Stomach (tissue), 4 donors: ENCODE measurements around the gene RFPL2.
"Not testable (repeated sequence)": the region's sequence is repeated elsewhere in the genome, so short reads cannot be mapped to it uniquely, and the experiment has no call there.

Experiments
- CTCF ChIP-seq, 7 experiments: fragments of 450-650 bp in 4 of 7; fragments of 200-600 bp in 3 of 7; sonication (generic) in 3 of 7; IDR thresholded peaks; one replicate each; pipeline ENCODE4 v1.5.1; 2016 to 2019; ENCODE audit warnings: antibody characterized with exemption in 7 of 7, control low read depth in 2 of 7, mild to moderate bottlenecking in 1 of 7
- EP300 ChIP-seq: sonication (generic); formaldehyde crosslinking; IDR thresholded peaks from one replicate; pipeline ENCODE4 v1.6.1; 2017; ENCODE audit warnings: antibody characterized with exemption
- POLR2A ChIP-seq, 4 donors: fragments of 450-650 bp; IDR thresholded peaks; one replicate each; pipeline ENCODE4 v1.6.1; 2016; ENCODE audit warnings: antibody characterized with exemption in 4 of 4, control low read depth in 2 of 4, mild to moderate bottlenecking in 1 of 4, moderate library complexity in 1 of 4
- POLR2AphosphoS5 ChIP-seq, 3 donors: sonication (generic); formaldehyde crosslinking; IDR thresholded peaks; one replicate each; pipeline ENCODE4 v1.6.1; 2016; ENCODE audit warnings: antibody characterized with exemption in 3 of 3

- not testable (repeated sequence) for TF ChIP-seq CTCF (IDR thresholded peaks at IDR 0.05); POLR2A (IDR thresholded peaks at IDR 0.05); POLR2AphosphoS5 (IDR thresholded peaks at IDR 0.05); EP300
Observed at GRCh38 chr22:32195900-32196299, 9.0 kb downstream of the RFPL2 start.
